Natural killer cell (primary cell): ENCODE data around the gene ANXA2R. TPM values are rescaled to one million over a fixed set of nuclear protein-coding genes. Genes with fewer than 3 reads are reported as not detected.

Experiments
- ATAC-seq, 3 donors: fragments of 150-1000 bp in 2 of 3; fragments of 200-7000 bp in 1 of 3; cut with Tn5 transposase; 1 replicate in 1 of 3; 2 replicates in 2 of 3; pipeline ENCODE4 v1.10.0; 2021; ENCODE audit warnings: mild to moderate bottlenecking in 2 of 3, moderate library complexity in 2 of 3
- DNase-seq, 2 donors: peaks; one replicate each; pipeline versions ENCODE4 v3.0.0 to v3.0.0-alpha.2; 2013 to 2021; ENCODE audit warnings: mixed read lengths in 1 of 2
- H3K27ac ChIP-seq: one replicate; pipeline ENCODE4 v1.5.1; 2013; ENCODE audit warnings: mild to moderate bottlenecking, low read length
- H3K27me3 ChIP-seq: one replicate; pipeline ENCODE4 v1.6.1; 2013; ENCODE audit warnings: low read length; ENCODE audit not compliant: control insufficient read depth, insufficient read depth
- H3K36me3 ChIP-seq: one replicate; pipeline ENCODE4 v1.6.1; 2013; ENCODE audit warnings: low read length; ENCODE audit not compliant: control insufficient read depth, insufficient read depth
- H3K4me1 ChIP-seq: one replicate; pipeline ENCODE4 v1.6.1; 2013; ENCODE audit warnings: low read length; ENCODE audit not compliant: control insufficient read depth, insufficient read depth
- H3K4me3 ChIP-seq: one replicate; pipeline ENCODE4 v1.5.1; 2013; ENCODE audit warnings: low read length
- H3K9me3 ChIP-seq: one replicate; pipeline ENCODE4 v1.6.1; 2013; ENCODE audit warnings: low read length; ENCODE audit not compliant: control insufficient read depth, insufficient read depth
- H3K27ac Mint-ChIP-seq, 2 donors: one replicate each; pipeline ENCODE4 v1.8.0; 2022; ENCODE audit warnings: mild to moderate bottlenecking in 2 of 2, mixed read lengths in 2 of 2, moderate library complexity in 1 of 2
- H3K27me3 Mint-ChIP-seq, 2 donors: one replicate each; pipeline ENCODE4 v1.8.0; 2022; ENCODE audit warnings: low read depth in 2 of 2, mixed read lengths in 2 of 2
- H3K36me3 Mint-ChIP-seq: one replicate; pipeline ENCODE4 v1.8.0; 2022; ENCODE audit warnings: mixed read lengths
- H3K4me1 Mint-ChIP-seq, 2 donors: one replicate each; pipeline ENCODE4 v1.8.0; 2022; ENCODE audit warnings: mixed read lengths in 2 of 2
- H3K4me3 Mint-ChIP-seq: one replicate; pipeline ENCODE4 v1.8.0; 2022; ENCODE audit warnings: mild to moderate bottlenecking, moderate library complexity, mixed read lengths
- H3K9me3 Mint-ChIP-seq, 2 donors: one replicate each; pipeline ENCODE4 v1.8.0; 2022; ENCODE audit warnings: mixed read lengths in 2 of 2
- CTCF ChIP-seq: fragments of 200-600 bp; IDR thresholded peaks from one replicate; pipeline ENCODE4 v1.8.0; 2022; ENCODE audit warnings: antibody characterized with exemption
- WGBS: methylation state at CpG from one replicate; pipeline ENCODE4 v1.1.7; 2013; ENCODE audit warnings: missing lambda C conversion rate; ENCODE audit not compliant: insufficient coverage; 5-methylcytosine and 5-hydroxymethylcytosine counted together
- intact Hi-C: fragments of 100-400 bp; cut with micrococcal nuclease; formaldehyde crosslinking; loops from one replicate; pipeline ENCODE4 v1.14.2; 2022
- total RNA-seq, 4 donors: library from RNA; stranded (reverse); fragments of 120-200 nt in 1 of 4; gene quantifications; one replicate each; pipeline versions ENCODE4 v1.2.3 to v1.2.4, GENCODE V29; 2013 to 2022

ANXA2R gene
- total RNA-seq, 3 donors from 2014 or later (not counting 1 experiment from before 2014, with no cell fraction given), result 34.3 to 55.2 (median 38.0) TPM

DNA sequence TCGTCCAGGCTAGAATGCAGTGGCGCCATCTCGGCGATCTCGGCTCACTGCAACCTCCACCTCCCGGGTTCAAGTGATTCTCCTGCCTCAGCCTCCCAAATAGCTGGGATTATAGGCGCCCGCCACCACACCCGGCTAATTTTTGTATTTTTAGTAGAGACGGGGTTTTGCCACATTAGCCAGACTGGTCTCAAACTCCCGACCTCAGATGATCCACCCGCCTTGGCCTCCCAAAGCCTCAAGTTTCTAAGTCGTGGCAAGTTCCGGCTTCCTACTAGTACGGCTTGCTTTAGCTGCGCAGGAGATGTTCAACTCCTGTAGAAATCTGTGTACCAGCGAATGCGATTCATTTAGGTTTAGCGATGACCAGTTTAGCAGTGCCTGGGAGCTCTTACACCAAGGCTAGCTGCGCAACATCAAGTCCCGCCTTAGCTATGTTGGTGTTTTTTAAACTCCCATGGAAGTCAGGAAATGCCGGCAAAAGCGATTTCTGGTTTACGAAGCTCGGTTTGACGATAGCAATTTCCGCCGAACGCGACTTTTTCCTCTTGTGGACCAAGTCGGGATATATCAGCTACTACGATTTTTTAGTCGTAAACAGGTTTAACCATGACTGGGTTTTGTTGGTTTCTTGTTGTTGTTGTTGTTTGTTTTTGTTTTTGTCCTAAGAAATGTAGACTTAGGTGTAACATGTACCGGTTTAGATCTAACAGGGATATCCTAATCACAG, 46.4 kb downstream of the ANXA2R start:
- WGBS, result under 1% methylated on average over 28 of the region's 34 CpGs

GRCh38 chr5:42992088-42992879, 47.8 kb downstream of the ANXA2R start:
- H3K9me3 Mint-ChIP-seq, result no peaks in the 10 kb centered on the region
- peak overlapping the region; percentile 98 for H3K4me3 Mint-ChIP-seq
- peak overlapping the region; percentile 95 to 99 for H3K27ac Mint-ChIP-seq
- H3K4me1 Mint-ChIP-seq, result peaks cover 64 to 67% of the 10 kb centered on the region in 2 donors
- DNase-seq (peak; percentile 80 to 86), ATAC-seq (peak; percentile 47 to 74 (median 58))
- no peaks in the 10 kb centered on the region for H3K9me3 ChIP-seq
- intact Hi-C loops, result loop anchor here (2.0 to 10.0 kb wide), 3 partner anchors 73 to 493 kb away; partner anchors contain the start of genes TMEM267 and ZNF131
- under 1% methylated on average over 71 of the region's 71 CpGs for WGBS
- no peaks in the 10 kb centered on the region for H3K36me3 ChIP-seq
- no peaks in the 10 kb centered on the region for H3K27me3 ChIP-seq
- H3K36me3 Mint-ChIP-seq, result no peaks in the 10 kb centered on the region
- peak overlapping the region; percentile 95 for H3K27ac ChIP-seq
- no peak for TF ChIP-seq CTCF
- peak overlapping the region; percentile 69 for H3K4me3 ChIP-seq
- peaks cover 43% of the 10 kb centered on the region for H3K4me1 ChIP-seq
- no peaks in the 10 kb centered on the region for H3K27me3 Mint-ChIP-seq

More for the DNA sequence above, 46.4 kb downstream of the ANXA2R start:
- H3K27me3 Mint-ChIP-seq, result no peaks in the 10 kb centered on the region
- no peaks in the 10 kb centered on the region for H3K36me3 ChIP-seq
- no peaks in the 10 kb centered on the region for H3K36me3 Mint-ChIP-seq
- intact Hi-C loops, result loop anchor here (1.0 to 10.0 kb wide), 6 partner anchors 43 to 491 kb away; partner anchors contain the start of genes TMEM267 and ZNF131
- H3K27me3 ChIP-seq, result no peaks in the 10 kb centered on the region
- H3K4me1 ChIP-seq, result peaks cover 40% of the 10 kb centered on the region
- ATAC-seq (peak; percentile 10 to 22 (median 17)), DNase-seq (peak; percentile 57 to 89)
- H3K27ac Mint-ChIP-seq, result peak overlapping the region; percentile 95 to 99
- no peaks in the 10 kb centered on the region for H3K9me3 ChIP-seq
- peak overlapping the region; percentile 95 for H3K27ac ChIP-seq
- H3K4me3 ChIP-seq, result peak overlapping the region; percentile 69
- TF ChIP-seq CTCF, result no peak
- H3K9me3 Mint-ChIP-seq, result no peaks in the 10 kb centered on the region
- peak overlapping the region; percentile 98 for H3K4me3 Mint-ChIP-seq
- peaks cover 53 to 54% of the 10 kb centered on the region in 2 donors for H3K4me1 Mint-ChIP-seq

GRCh38 chr5:42991404-42992087, 48.6 kb downstream of the ANXA2R start:
- Mint-ChIP-seq H3K4me1 (peaks cover 69 to 72% of the 10 kb centered on the region in 2 donors), H3K4me3 (peak overlapping the region; percentile 98), H3K36me3 (no peaks in the 10 kb centered on the region), H3K9me3 (no peaks in the 10 kb centered on the region), H3K27me3 (no peaks in the 10 kb centered on the region), H3K27ac (peak overlapping the region; percentile 95 to 99)
- ATAC-seq (peak in 2 of 3 donors; percentile 4 to 22), DNase-seq (no peak)
- WGBS, result 13% methylated on average over 36 of the region's 36 CpGs
- no peak for TF ChIP-seq CTCF
- Histone ChIP-seq H3K4me1 (peaks cover 43% of the 10 kb centered on the region), H3K36me3 (no peaks in the 10 kb centered on the region), H3K4me3 (peak overlapping the region; percentile 69), H3K27me3 (no peaks in the 10 kb centered on the region), H3K9me3 (no peaks in the 10 kb centered on the region), H3K27ac (peak overlapping the region; percentile 95)
- intact Hi-C loops, result loop anchor here (2.0 to 10.0 kb wide), 3 partner anchors 73 to 493 kb away; partner anchors contain the start of genes TMEM267 and ZNF131
